GM18870 (cell line): ENCODE data around the gene GNAO1.

Source experiments
- ATAC-seq: cut with Tn5 transposase; IDR thresholded peaks from one replicate; pipeline ENCODE4 v1.9.1; 2021; ENCODE audit warnings: moderate library complexity; ENCODE audit not compliant: unreplicated experiment

Gene GNAO1

GRCh38 chr16:56191156-56191815, at the start of gene GNAO1:
GNAO1 (plus strand) TSS chr16:56191489; CDS start chr16:56192236, 747 bp downstream.
- ATAC-seq, result no peak

- no peak for ATAC-seq
These were observed 47.6 kb upstream of the GNAO1 start for GRCh38 chr16:56143666-56144065.

DNA sequence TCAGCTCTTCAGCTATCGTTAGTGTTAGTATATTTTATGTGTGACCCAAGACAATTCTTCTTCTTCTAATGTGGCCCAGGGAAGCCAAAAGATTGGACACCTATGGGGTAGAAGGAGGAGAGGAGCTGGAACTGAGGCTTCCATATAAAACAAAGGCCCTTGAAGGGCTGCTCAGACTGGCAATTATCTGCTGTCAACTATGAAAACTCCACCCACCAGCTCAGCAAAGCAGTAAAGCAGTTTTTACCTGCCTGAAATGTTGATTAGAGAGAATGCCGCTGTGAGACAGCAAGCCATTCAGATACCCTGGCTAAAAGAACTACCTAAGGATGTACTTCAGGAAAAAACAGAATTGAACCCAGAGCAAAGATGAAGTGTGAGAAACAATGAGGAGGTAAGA, 45.9 kb upstream of the GNAO1 start:
- ATAC-seq, result no peak

DNA sequence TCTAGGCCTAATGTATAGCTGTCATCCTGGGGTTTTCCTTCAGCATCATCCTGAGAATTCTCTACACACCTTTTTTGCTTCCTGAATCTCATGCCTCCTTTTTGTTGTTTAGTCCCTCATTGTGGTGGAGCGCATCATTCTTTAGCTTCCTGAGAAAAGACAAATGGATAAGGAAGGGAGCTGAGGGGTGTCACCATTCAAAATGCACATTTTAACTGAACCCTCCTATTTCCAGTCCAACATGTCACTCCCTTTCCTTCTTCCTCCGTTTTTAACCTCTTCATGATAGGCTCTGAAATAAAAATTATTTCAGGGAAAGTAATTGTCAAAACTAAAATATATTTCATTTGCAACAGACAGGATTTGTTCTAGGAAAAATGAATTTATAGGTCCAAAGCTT, 39.7 kb upstream of the GNAO1 start:
- ATAC-seq, result no peak

- no peak for ATAC-seq
These were observed 29.6 kb upstream of the GNAO1 start for GRCh38 chr16:56161658-56162057.

DNA sequence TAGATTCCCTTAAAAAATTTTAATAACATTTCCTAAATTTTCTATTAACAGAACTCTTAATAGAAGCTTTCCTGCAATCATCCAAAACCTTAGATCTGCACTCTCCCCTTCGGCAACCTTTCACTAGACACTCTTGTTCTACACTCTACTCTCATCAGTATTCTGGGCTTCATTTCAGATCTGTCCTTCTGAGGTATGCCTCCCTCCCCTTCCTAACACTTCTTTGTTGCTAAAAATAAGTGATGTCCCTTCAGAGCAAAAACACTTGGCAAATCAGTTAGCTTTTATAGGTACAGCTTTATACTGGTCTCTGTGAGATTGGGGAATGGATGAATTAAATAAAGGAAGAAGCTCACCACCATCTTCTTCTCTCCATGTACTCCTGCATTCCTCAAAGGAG, 28.2 kb upstream of the GNAO1 start:
- no peak for ATAC-seq

DNA sequence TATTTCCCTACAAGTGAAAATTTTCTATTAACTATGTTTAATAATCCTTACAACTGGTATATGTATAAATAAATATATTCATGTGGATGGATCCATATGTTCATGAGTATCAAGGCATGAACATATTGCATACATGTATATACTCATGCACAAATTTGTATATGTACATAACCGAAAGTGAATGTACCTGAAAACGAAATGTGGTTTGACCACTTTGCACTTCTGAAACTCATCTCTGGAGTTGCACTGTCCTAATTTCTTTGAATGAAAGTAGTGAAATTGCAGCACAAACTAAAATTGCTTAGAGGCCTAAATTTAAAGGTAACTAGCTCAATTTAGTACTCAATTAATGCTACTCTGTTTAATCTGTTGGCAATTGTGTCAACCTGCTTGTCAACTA, 27.4 kb upstream of the GNAO1 start:
- no peak for ATAC-seq

DNA sequence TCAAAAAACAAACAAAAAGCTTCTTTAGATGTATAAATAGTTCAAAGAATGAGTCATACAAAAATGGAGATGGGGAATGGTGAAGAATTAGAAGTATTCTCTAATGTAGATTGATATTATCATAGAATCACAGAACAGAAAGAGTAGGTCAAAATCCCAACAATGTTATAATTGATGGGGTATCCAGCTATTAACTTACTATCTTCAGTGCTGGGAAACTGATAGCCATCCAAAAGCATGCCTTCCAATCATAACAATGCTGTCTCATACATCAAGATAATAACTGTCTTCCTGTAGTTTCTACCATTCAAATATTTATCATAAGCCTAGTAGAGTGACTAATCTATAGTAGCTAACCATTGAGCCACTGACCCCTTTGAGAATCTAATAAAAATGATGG, 26.7 kb upstream of the GNAO1 start:
- ATAC-seq, result no peak

GRCh38 chr16:56174411-56174810, 16.9 kb upstream of the GNAO1 start:
- no peak for ATAC-seq

- no peak for ATAC-seq
These were observed 9.9 kb upstream of the GNAO1 start for GRCh38 chr16:56181401-56181800.

- ATAC-seq, result no peak
These were observed 8.0 kb upstream of the GNAO1 start for GRCh38 chr16:56183266-56183665.

DNA sequence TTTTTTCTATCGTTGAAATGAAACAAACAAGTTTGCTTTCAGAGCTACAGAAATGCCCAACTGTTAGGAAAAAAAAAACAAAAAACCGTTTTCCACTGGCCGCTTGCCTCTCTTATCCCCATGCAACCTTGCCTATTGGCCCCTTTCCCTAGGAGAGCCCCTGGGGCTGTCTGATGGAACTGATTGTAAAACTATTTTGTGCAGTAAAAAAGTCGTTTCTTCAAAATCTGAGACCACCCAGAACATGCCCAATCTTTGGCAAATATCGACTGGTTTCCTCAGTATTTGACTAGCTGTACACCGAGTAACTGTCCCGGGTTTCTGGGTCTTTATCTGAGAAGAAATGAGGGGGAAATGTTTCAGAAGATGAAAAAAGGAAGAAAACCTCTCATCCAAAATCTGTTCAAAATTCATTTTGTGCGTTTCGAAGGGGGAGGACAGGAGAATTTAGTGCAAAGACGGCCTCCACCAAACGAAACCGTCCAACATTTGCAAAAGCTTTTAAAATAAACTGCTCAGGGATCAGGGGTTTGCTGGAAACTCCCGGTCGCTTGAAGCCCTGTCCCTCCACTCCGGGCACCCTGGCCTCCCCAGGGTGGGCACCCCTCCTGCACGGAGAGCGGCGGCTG, 1.1 kb upstream of the GNAO1 start:
- no peak for ATAC-seq

DNA sequence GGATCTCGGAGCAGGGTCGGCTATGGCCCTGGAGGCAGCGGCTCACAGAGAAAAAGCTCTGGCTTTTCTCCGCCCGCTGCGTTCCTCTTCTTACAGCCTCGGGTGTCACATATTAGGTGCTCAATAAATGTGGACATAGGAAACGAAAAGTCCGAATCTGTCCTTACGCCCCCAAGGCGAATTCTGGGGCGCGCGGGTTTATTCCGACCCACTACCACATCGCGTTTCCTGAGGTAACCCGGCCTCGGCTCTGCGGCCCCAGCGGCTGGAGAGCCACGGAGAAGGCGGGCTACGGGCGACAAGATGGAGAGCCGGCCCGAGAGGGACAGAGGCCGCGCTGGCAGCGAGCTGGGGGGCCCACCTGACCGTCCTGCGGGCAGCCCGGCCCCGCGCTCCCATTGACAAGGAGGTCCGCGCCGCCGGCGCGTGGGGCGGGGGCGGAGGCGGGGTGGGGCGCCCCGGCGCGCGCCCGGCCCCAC, 573 bp upstream of the GNAO1 start:
- no peak for ATAC-seq

- ATAC-seq, result no peak
These were observed 746 bp downstream of the GNAO1 start for GRCh38 chr16:56191835-56192634.

- ATAC-seq, result no peak
These were observed 1.3 kb downstream of the GNAO1 start for GRCh38 chr16:56192635-56192945.

DNA sequence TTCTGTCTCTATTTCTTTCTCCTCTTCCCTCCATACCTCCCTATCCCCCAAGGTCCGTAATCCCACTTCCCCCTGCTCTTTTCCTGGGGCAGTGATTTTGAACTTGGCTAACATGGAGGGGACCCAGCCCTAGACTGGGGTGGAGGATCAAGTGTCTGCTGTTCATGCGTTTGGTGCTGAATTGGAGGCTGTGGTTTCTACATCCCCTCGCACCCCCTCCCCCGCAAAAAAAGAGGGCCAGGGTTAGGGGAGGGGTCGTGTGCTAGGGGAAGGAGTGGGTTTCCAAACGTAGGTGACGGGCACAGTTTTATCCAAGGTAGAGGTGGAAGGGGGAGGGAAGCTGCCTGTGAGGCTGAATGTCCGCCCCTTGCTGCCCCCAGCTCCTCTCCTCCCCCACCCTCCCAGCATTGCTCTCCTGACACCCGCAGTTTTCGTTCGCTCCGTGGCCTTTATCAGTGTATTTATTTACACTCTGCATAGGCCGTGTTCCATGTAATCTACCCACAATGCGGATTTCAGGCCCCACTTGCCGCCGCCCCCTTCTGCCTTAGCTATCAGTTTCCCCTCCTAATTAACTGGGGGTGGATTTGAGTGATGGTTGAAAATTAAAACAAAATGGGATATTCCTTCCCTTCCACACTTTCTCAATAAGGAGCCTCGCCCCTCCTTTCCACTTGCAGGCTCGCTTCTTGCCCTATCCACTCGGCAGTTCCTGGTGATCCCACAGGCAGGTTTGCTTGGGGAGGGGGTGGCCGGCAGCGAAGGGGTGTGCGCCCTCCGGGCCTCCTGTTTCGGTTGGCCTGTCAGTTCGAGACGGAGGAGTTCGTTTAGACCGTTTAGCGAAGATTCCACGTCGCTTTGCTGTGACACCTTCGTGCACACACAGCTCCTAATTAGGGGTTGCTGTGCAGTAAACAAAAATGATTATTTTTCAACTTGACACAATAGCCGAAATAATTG, 2.0 kb downstream of the GNAO1 start:
- ATAC-seq, result no peak

GRCh38 chr16:56193951-56194726, 2.9 kb downstream of the GNAO1 start:
- no peak for ATAC-seq

- ATAC-seq, result no peak
These were observed 3.9 kb downstream of the GNAO1 start for GRCh38 chr16:56195151-56195550.

DNA sequence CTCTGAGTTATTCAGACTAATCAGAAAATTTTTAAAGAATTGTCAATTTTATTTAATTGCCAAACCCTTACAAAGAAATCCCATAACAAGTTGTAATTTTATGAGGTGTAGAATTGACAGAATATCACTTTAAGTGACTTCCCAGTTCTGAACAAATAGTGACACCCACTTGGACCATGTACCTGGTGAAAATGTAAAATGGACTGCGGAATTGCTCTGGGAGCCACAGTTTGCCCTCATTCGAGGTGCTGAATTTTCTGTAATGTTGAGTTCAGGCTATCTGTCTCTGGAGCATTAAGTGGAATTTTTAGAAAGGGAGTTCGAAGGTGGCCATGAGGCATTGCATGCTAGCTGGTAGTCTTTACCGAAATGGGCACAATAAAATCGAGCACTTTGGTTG, 5.1 kb downstream of the GNAO1 start:
- ATAC-seq, result no peak
